BLaER1 treated with 17β-estradiol and CSF1 and Interleukin-3, amounts not matched to agents 10 nM and 100 nM (cell line): ENCODE results near the gene SSTR4.
A peak's percentile ranks its signal among the peaks of the same experiment; 100 is the strongest.

Experiments used
- H3K27ac ChIP-seq, 11 experiments: shearing (Covaris generic); formaldehyde crosslinking; 2 replicates each; pipeline ENCODE4 v1.8.1; 2022
- H3K27me3 ChIP-seq, 11 experiments: shearing (Covaris generic); formaldehyde crosslinking; 2 replicates each; pipeline ENCODE4 v1.8.1; 2022
- H3K36me3 ChIP-seq, 11 experiments: shearing (Covaris generic); formaldehyde crosslinking; 2 replicates each; pipeline ENCODE4 v1.8.1; 2022
- H3K4me1 ChIP-seq, 10 experiments: shearing (Covaris generic); formaldehyde crosslinking; 2 replicates each; pipeline ENCODE4 v1.8.1; 2022
- H3K4me2 ChIP-seq, 11 experiments: shearing (Covaris generic); formaldehyde crosslinking; 2 replicates each; pipeline ENCODE4 v1.8.1; 2022
- H3K4me3 ChIP-seq, 10 experiments: shearing (Covaris generic); formaldehyde crosslinking; 2 replicates each; pipeline ENCODE4 v1.8.1; 2022
- H3K9ac ChIP-seq, 11 experiments: shearing (Covaris generic); formaldehyde crosslinking; 2 replicates each; pipeline ENCODE4 v1.8.1; 2022
- H3K9me3 ChIP-seq, 11 experiments: shearing (Covaris generic); formaldehyde crosslinking; replicated peaks in 1 of 11; 2 replicates each; pipeline ENCODE4 v1.8.1; 2022
- H4K20me1 ChIP-seq, 11 experiments: shearing (Covaris generic); formaldehyde crosslinking; 2 replicates each; pipeline ENCODE4 v1.8.1; 2022
- Cebpa-rat ChIP-seq, 11 experiments: shearing (Covaris generic); IDR thresholded peaks; 2 replicates each; pipeline ENCODE4 v1.8.1; 2022

The SSTR4 gene

DNA sequence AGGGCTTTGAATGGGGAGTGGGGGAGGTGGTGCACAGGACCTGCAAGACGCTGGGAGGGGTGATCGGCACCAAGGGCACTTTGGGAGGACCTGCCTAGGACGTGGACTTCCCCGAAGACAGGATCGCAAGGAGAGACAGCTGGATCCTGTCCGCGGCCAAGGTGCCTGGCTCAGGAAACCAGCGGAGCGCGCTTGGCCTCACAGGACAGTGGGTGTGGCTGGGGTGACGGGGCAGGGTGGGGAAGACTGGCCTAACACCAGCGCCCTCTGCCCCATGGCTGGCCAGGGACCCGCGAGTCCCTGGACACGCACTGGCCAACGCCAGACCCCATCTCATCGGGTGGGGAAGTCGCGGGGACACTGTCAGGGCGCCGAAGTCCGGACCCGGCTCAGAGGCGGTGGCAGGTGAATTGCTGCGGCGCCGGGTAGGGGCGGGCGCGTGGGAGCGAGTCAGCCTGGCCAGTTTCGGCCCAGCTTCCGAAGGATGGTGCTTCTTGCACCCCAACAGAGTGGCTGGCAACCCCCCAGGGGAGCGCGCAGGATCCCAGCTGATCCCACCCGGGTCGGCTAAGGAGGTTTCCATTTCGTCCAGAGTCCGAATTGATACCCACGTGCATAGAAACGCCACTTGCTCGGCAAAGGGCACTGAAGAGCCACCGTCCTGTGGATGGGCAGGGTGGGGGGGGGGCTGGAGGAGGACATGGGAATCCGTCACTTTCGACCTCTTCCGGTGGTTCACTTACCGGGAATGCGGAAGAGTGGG, 15.1 kb downstream of the SSTR4 start:
- Histone ChIP-seq H3K36me3 (0 out of 22 replicates have a peak, but pooled peaks cover 0 to 9% (median 0%) of the 10 kb centered on the region in 11 experiments), H3K27me3 (peaks cover 48 to 72% (median 66%) of the 10 kb centered on the region in 11 experiments), H3K4me2 (peak overlapping the region; percentile 91 to 100 (median 98)), H3K4me3 (peak overlapping the region in 9 of 10 experiments; percentile 55 to 73 (median 60); a peak in 17 of 20 replicates), H4K20me1 (peaks cover 0 to 32% (median 4%) of the 10 kb centered on the region in 11 experiments; a peak in 8 of 22 replicates), H3K27ac (peak overlapping the region in 2 of 11 experiments; percentile 63 to 64; a peak in 5 of 22 replicates), H3K9me3 (peaks cover 0 to 9% (median 0%) of the 10 kb centered on the region in 11 experiments; a peak in 1 of 22 replicates), H3K9ac (peak overlapping the region in 8 of 11 experiments; percentile 43 to 71 (median 66); a peak in 9 of 22 replicates), H3K4me1 (peaks cover 37 to 70% (median 46%) of the 10 kb centered on the region in 10 experiments)
- TF ChIP-seq Cebpa-rat (IDR thresholded peaks at IDR 0.05): no peak

DNA sequence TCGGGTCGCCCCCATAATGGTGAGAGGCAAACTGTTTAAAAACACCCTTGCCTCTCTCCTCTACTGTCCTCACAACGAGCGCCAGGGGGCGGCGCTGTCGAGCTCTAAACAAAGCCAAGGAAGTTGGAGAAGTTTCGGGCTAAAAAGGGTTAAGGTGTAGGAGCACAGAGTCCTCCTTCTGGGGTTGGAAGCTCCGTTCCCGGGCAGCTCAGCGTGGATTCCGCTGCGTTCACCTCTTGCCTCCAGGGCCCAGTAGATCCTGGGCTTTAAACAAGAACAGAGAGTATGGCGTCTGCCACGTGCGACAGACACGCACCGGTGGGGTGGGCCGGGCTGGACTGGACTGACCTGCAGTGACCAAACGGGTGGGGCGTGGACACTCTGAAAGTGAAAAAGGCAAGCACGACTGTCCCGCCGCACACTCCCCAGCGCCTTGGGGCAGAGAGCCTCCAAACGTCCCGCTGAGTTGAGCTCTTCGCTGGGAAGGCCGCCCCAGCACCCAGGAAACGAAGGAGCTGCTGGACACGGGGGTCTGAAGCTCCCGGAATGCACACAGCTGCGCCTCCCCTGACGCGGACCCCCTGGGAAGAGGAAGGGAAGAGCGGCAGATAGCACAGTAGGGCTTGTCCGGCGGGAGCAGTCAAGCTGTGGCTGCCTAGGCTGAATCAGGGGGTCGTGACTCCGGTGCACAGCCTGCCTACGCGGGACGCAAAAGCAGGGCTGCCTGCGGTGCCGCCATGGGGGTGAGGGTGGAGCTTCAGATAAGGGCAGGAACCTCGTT, 15.9 kb downstream of the SSTR4 start:
- no peak overlapping the region for H3K27ac ChIP-seq
- H3K4me1 ChIP-seq: peaks cover 37 to 62% (median 46%) of the 10 kb centered on the region in 10 experiments
- H3K27me3 ChIP-seq: peaks cover 48 to 71% (median 66%) of the 10 kb centered on the region in 11 experiments
- peak overlapping the region in 1 of 10 experiments; percentile 4; a peak in 1 of 20 replicates for H3K4me3 ChIP-seq
- H4K20me1 ChIP-seq: peaks cover 0 to 24% (median 4%) of the 10 kb centered on the region in 11 experiments; a peak in 8 of 22 replicates
- H3K4me2 ChIP-seq: peak overlapping the region in 7 of 11 experiments; percentile 8 to 99 (median 97); a peak in 13 of 22 replicates
- H3K9me3 ChIP-seq: peaks cover 0 to 9% (median 0%) of the 10 kb centered on the region in 11 experiments; a peak in 3 of 22 replicates
- no peak overlapping the region for H3K9ac ChIP-seq
- TF ChIP-seq Cebpa-rat (IDR thresholded peaks at IDR 0.05): no peak
- 0 out of 22 replicates have a peak, but pooled peaks cover 0 to 9% (median 0%) of the 10 kb centered on the region in 11 experiments for H3K36me3 ChIP-seq

DNA sequence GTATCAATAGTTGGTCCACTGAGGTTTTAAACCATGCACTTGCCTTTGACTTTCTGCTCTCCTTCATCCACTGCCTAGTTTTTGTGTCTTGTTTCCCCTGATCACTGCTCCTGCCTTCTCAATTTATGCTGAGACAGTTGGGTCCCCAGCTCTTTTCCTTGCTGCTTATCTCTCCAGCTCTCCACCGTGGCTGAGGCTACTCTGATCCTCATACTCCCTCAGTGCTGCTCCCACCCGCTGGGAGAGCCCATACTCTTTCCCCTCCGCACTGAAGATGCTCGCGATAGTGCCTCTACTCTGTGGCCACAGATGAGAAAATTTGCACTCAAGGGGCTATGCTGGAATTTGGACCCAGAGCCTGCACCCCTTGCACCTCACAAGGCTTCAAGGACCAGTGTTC, 17.8 kb downstream of the SSTR4 start:
- TF ChIP-seq Cebpa-rat (IDR thresholded peaks at IDR 0.05): no peak
- Histone ChIP-seq H3K4me3 (no peak overlapping the region), H3K27ac (no peak overlapping the region), H3K9ac (no peak overlapping the region), H3K36me3 (no peaks in the 10 kb centered on the region), H3K4me2 (peak overlapping the region in 8 of 11 experiments; percentile 9 to 61 (median 35); a peak in 12 of 22 replicates), H3K27me3 (peaks cover 36 to 54% (median 50%) of the 10 kb centered on the region in 11 experiments), H3K4me1 (peaks cover 33 to 43% (median 36%) of the 10 kb centered on the region in 10 experiments), H3K9me3 (peaks cover 0 to 16% (median 9%) of the 10 kb centered on the region in 11 experiments; a peak in 15 of 22 replicates), H4K20me1 (peaks cover 0 to 6% (median 0%) of the 10 kb centered on the region in 11 experiments; a peak in 8 of 22 replicates)

DNA sequence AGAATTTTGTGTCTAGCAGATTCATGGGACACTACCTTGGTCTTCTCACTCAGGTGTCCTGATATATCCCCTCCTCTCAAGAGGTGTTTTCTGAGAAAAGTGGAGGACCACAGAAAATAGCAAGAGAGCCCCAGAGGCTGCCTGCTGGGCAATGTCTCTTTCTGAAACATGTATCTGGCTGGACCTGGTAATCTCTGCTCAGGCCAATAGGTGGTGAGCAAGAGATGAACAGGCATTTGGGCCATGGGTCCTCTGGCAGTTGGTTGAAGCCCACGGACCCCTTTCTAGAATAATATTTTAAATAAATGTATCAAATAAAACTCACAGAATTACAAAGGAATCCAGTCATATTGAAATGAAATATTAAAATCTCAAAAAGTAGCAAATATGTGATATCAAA, 23.1 kb downstream of the SSTR4 start:
- H3K4me1 ChIP-seq: peaks cover 37 to 42% (median 39%) of the 10 kb centered on the region in 10 experiments

DNA sequence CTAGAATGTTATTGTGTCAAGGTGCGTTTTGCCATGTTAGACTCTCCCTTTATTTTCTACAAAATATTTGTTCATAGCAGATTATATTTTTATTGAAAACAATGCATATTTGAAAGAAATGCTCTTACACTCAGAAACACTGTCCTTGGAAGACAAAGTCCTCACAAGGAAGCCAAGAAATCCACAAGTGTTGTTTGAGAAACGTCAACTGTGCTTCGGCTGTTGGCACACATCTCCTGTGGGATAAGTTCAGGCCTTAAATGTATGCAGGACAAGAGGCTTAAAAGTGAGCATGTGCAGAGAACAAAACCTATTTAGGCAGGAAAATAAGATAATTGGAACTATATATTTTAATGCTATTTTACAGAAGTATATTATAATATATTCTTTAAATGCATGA, 23.9 kb downstream of the SSTR4 start:
- H3K9me3 ChIP-seq: peaks cover 0 to 16% (median 9%) of the 10 kb centered on the region in 11 experiments; a peak in 15 of 22 replicates
- H3K36me3 ChIP-seq: no peaks in the 10 kb centered on the region
- H3K9ac ChIP-seq: no peak overlapping the region
- H3K4me2 ChIP-seq: no peak overlapping the region
- TF ChIP-seq Cebpa-rat (IDR thresholded peaks at IDR 0.05): no peak
- no peak overlapping the region for H3K27ac ChIP-seq
- peaks cover 43 to 46% (median 45%) of the 10 kb centered on the region in 10 experiments for H3K4me1 ChIP-seq
- no peaks in the 10 kb centered on the region for H3K27me3 ChIP-seq
- H3K4me3 ChIP-seq: no peak overlapping the region
- H4K20me1 ChIP-seq: no peaks in the 10 kb centered on the region

More for the DNA sequence above, 23.1 kb downstream of the SSTR4 start:
- peaks cover 0 to 3% (median 0%) of the 10 kb centered on the region in 11 experiments; a peak in 4 of 22 replicates for H3K27me3 ChIP-seq
- no peak overlapping the region for H3K4me3 ChIP-seq
- H3K9me3 ChIP-seq: peaks cover 0 to 16% (median 9%) of the 10 kb centered on the region in 11 experiments; a peak in 15 of 22 replicates
- TF ChIP-seq Cebpa-rat (IDR thresholded peaks at IDR 0.05): no peak
- H3K27ac ChIP-seq: no peak overlapping the region
- H3K4me2 ChIP-seq: no peak overlapping the region
- H3K9ac ChIP-seq: no peak overlapping the region
- no peaks in the 10 kb centered on the region for H3K36me3 ChIP-seq
- no peaks in the 10 kb centered on the region for H4K20me1 ChIP-seq

DNA sequence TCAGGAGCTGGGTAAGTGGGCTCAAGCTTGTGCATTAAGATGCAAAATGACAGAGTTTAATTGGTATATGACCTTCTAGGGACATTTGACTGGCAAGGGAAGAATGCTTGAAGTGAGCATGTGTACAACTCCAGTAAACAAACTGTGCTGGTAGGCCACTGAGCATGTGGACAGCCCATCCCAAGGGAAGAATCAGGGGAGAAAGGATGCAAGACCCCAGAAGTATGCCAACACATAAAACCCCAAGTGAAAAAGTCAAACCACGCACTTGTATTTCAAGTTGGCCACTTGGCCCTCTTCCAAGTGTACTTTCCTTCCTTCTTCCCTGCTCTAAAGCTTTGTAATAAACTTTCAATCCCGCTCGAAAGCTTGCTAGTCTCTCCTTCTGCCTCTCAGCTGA, 24.7 kb downstream of the SSTR4 start:
- H3K27me3 ChIP-seq: no peaks in the 10 kb centered on the region
- TF ChIP-seq Cebpa-rat (IDR thresholded peaks at IDR 0.05): no peak
- peaks cover 43 to 51% (median 46%) of the 10 kb centered on the region in 10 experiments for H3K4me1 ChIP-seq
- peaks cover 0 to 16% (median 9%) of the 10 kb centered on the region in 11 experiments; a peak in 15 of 22 replicates for H3K9me3 ChIP-seq
- H3K4me2 ChIP-seq: peak overlapping the region; percentile 21 to 79 (median 71); a peak in 21 of 22 replicates
- H3K9ac ChIP-seq: no peak overlapping the region
- H3K4me3 ChIP-seq: no peak overlapping the region
- no peak overlapping the region for H3K27ac ChIP-seq
- no peaks in the 10 kb centered on the region for H4K20me1 ChIP-seq
- H3K36me3 ChIP-seq: no peaks in the 10 kb centered on the region

DNA sequence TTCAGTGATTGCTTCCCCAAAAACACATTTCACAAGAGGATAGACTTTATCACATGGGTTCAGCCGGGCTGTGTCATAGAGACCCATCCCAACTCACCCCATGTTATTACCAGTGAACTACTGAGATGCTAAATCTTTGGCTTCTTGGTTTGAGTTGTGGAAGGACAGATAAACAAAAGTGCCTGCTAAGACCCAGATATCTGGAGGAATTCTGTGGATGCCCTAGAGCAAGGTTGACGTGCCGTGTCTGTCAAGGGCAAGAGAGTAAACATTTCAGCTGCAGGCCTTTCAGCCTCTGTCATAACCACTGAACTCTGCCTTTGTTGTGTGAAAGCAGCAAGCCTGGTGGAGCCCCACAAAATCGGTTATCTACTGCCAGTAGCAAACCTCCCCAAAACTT, 25.5 kb downstream of the SSTR4 start:
- H3K9ac ChIP-seq: no peak overlapping the region
- no peak overlapping the region for H3K4me3 ChIP-seq
- TF ChIP-seq Cebpa-rat (IDR thresholded peaks at IDR 0.05): no peak
- 0 out of 22 replicates have a peak overlapping the region, but pooled peaks of 1 of the 11 experiments have one; percentile 8 for H3K27ac ChIP-seq
- peaks cover 43 to 51% (median 46%) of the 10 kb centered on the region in 10 experiments for H3K4me1 ChIP-seq
- no peaks in the 10 kb centered on the region for H4K20me1 ChIP-seq
- H3K4me2 ChIP-seq: peak overlapping the region; percentile 58 to 79 (median 71); a peak in 18 of 22 replicates
- no peaks in the 10 kb centered on the region for H3K27me3 ChIP-seq
- no peaks in the 10 kb centered on the region for H3K36me3 ChIP-seq
- peaks cover 0 to 16% (median 9%) of the 10 kb centered on the region in 11 experiments; a peak in 15 of 22 replicates for H3K9me3 ChIP-seq

DNA sequence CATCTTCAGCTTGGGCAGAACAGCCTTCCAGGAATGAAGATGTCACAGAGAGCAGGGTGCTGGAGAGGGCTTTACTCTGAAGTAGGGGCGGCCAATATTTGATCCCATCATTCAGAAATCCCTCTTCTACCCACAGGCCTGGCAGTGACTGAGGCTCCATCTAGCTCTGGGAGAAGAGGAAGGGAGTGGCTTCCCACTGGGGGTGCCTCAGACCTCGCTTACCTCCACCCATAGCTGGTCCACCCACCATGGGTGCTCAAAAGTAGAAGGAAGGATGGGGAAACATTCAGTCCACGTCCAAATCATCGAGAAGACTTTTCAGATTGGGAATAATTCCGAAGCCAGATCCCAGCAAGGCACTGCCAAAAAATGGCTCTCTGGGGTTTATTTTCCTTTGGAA, 26.1 kb downstream of the SSTR4 start:
- H3K36me3 ChIP-seq: no peaks in the 10 kb centered on the region
- H3K27ac ChIP-seq: peak overlapping the region in 5 of 11 experiments; percentile 11 to 37 (median 24); a peak in 4 of 22 replicates
- peak overlapping the region; percentile 58 to 79 (median 71) for H3K4me2 ChIP-seq
- TF ChIP-seq Cebpa-rat (IDR thresholded peaks at IDR 0.05): no peak
- no peak overlapping the region for H3K9ac ChIP-seq
- H3K4me3 ChIP-seq: no peak overlapping the region
- no peaks in the 10 kb centered on the region for H4K20me1 ChIP-seq
- peaks cover 43 to 51% (median 46%) of the 10 kb centered on the region in 10 experiments for H3K4me1 ChIP-seq
- H3K27me3 ChIP-seq: no peaks in the 10 kb centered on the region
- peaks cover 0 to 12% (median 9%) of the 10 kb centered on the region in 11 experiments; a peak in 15 of 22 replicates for H3K9me3 ChIP-seq
